ENCODE data around the gene FBXL19. TPM values are rescaled to one million over a fixed set of nuclear protein-coding genes. Genes with fewer than 3 reads are reported as not detected.
A peak's percentile ranks its signal among the peaks of the same experiment; 100 is the strongest.

Gene FBXL19
- total and polyA plus RNA-seq, 2 of the 13 experiments (the other 11 are each of a cell fraction or from before 2014, with no cell fraction given): 6.0 to 13.7 TPM

- TF ChIP-seq, protein P1, sequence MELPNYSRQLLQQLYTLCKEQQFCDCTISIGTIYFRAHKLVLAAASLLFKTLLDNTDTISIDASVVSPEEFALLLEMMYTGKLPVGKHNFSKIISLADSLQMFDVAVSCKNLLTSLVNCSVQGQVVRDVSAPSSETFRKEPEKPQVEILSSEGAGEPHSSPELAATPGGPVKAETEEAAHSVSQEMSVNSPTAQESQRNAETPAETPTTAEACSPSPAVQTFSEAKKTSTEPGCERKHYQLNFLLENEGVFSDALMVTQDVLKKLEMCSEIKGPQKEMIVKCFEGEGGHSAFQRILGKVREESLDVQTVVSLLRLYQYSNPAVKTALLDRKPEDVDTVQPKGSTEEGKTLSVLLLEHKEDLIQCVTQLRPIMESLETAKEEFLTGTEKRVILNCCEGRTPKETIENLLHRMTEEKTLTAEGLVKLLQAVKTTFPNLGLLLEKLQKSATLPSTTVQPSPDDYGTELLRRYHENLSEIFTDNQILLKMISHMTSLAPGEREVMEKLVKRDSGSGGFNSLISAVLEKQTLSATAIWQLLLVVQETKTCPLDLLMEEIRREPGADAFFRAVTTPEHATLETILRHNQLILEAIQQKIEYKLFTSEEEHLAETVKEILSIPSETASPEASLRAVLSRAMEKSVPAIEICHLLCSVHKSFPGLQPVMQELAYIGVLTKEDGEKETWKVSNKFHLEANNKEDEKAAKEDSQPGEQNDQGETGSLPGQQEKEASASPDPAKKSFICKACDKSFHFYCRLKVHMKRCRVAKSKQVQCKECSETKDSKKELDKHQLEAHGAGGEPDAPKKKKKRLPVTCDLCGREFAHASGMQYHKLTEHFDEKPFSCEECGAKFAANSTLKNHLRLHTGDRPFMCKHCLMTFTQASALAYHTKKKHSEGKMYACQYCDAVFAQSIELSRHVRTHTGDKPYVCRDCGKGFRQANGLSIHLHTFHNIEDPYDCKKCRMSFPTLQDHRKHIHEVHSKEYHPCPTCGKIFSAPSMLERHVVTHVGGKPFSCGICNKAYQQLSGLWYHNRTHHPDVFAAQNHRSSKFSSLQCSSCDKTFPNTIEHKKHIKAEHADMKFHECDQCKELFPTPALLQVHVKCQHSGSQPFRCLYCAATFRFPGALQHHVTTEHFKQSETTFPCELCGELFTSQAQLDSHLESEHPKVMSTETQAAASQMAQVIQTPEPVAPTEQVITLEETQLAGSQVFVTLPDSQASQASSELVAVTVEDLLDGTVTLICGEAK (IDR thresholded peaks at IDR 0.05): no peak
- TF ChIP-seq, protein P1 (CRISPR knock-in tag; IDR thresholded peaks at IDR 0.05): no peak; the same call in 1 of the 2 replicates
- TF ChIP-seq KLF13 (CRISPR knock-in tag; IDR thresholded peaks at IDR 0.05) (peak; percentile 24; the same call in 1 of the 2 replicates), ZNF260 (CRISPR knock-in tag; IDR thresholded peaks at IDR 0.05; ENCODE audit: borderline replicate concordance, low read depth) (no peak; the same call in 1 of the 2 replicates), ZNF468 (CRISPR knock-in tag; IDR thresholded peaks at IDR 0.05) (no peak), THYN1 (CRISPR knock-in tag; IDR thresholded peaks at IDR 0.05; ENCODE audit: borderline replicate concordance, low read depth) (0 out of 2 replicates have a peak, but pooled peaks have one; percentile 66), CENPBD1 (CRISPR knock-in tag; IDR thresholded peaks at IDR 0.05; ENCODE audit: borderline replicate concordance, low read depth) (peak; percentile 85; the same call in 1 of the 2 replicates), MYNN (CRISPR knock-in tag; IDR thresholded peaks at IDR 0.05; ENCODE audit: low read depth) (no peak), ZNF441 (CRISPR knock-in tag; IDR thresholded peaks at IDR 0.05; ENCODE audit: borderline replicate concordance) (peak; percentile 84), KLF15 (CRISPR knock-in tag; IDR thresholded peaks at IDR 0.05; ENCODE audit: borderline replicate concordance) (peak; percentile 68; the same call in 1 of the 2 replicates)
- TF ChIP-seq, protein P2, sequence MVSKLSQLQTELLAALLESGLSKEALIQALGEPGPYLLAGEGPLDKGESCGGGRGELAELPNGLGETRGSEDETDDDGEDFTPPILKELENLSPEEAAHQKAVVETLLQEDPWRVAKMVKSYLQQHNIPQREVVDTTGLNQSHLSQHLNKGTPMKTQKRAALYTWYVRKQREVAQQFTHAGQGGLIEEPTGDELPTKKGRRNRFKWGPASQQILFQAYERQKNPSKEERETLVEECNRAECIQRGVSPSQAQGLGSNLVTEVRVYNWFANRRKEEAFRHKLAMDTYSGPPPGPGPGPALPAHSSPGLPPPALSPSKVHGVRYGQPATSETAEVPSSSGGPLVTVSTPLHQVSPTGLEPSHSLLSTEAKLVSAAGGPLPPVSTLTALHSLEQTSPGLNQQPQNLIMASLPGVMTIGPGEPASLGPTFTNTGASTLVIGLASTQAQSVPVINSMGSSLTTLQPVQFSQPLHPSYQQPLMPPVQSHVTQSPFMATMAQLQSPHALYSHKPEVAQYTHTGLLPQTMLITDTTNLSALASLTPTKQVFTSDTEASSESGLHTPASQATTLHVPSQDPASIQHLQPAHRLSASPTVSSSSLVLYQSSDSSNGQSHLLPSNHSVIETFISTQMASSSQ (IDR thresholded peaks at IDR 0.05; ENCODE audit: low read depth): no peak
- TF ChIP-seq, protein P2 (CRISPR knock-in tag; IDR thresholded peaks at IDR 0.05; ENCODE audit: borderline replicate concordance): peak; percentile 22; the same call in 1 of the 2 replicates
- TF ChIP-seq, protein P3, sequence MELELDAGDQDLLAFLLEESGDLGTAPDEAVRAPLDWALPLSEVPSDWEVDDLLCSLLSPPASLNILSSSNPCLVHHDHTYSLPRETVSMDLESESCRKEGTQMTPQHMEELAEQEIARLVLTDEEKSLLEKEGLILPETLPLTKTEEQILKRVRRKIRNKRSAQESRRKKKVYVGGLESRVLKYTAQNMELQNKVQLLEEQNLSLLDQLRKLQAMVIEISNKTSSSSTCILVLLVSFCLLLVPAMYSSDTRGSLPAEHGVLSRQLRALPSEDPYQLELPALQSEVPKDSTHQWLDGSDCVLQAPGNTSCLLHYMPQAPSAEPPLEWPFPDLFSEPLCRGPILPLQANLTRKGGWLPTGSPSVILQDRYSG (CRISPR knock-in tag; IDR thresholded peaks at IDR 0.05): no peak
Observed at GRCh38 chr16:30985401-30986128, 62.2 kb downstream of the FBXL19 start (continued).

Measured in HepG2 (cell line).